ENCODE data around the gene DCTN5. TPM values are rescaled to one million over a fixed set of nuclear protein-coding genes. Genes with fewer than 3 reads are reported as not detected.

The DCTN5 gene
- total and polyA plus RNA-seq, 2 donors: 15.8 to 34.8 TPM

DNA sequence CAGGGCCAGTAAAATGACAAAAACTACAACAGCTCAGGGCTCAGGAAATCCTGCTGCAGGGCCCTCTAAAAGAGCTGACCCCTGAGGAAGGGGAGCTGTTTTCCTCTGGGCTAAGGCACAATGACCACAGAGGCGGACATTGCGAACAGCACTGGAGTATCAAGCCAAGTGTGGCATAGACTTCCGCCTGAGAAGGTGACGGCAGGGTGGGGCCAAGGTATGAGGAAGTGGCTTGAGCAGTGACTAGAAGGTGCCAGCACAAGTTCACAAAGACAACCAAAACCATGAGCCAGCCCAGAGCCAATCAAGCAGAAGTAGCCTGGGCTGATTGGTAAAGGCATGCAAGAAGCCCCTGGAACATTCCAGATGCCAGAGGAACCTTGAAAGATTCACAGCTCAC lies 57.8 kb downstream of the DCTN5 start:
- no peak for DNase-seq (ENCODE audit: low read depth in 6 of 9, low spot score in 9 of 9)
- WGBS: 88% methylated on average over 4 of the region's 4 CpGs

DNA sequence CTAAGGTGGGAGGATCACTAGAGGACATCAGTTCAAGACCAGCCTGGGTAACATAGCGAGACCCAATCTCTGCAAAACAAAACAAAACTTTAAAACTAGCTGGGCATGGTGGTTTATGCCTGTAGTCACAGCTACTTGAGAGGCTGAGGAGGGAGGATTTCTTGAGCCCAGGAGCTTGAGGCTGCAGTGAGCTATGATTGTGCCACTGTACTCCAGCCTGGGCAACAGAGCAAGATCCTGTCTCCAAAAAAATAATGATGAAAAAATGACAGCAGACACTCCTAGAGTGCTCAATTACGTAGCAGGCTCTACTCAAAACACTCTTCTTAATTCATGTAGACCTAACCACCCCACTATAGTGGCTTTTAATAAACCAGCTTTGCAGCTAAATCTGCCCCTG lies 58.8 kb downstream of the DCTN5 start:
- no peak overlapping the region for H3K4me3 ChIP-seq (ENCODE audit: low read length in 2 of 2)
- 97% methylated on average over 2 of the region's 2 CpGs for WGBS
- peaks cover 0 to 1% of the 10 kb centered on the region in 2 donors for H3K4me1 ChIP-seq (ENCODE audit: control insufficient read depth in 2 of 2, insufficient read depth in 2 of 2, low read length in 2 of 2)
- no peak for DNase-seq (ENCODE audit: low read depth in 6 of 9, low spot score in 9 of 9)
- H3K9me3 ChIP-seq (ENCODE audit: control insufficient read depth in 2 of 2, insufficient read depth in 1 of 2, low read length in 1 of 2): no peaks in the 10 kb centered on the region
- no peak overlapping the region for H3K27ac ChIP-seq (ENCODE audit: low read depth in 1 of 2, low read length in 1 of 2)
- no peaks in the 10 kb centered on the region for H3K27me3 ChIP-seq (ENCODE audit: control insufficient read depth in 2 of 2, insufficient read depth in 1 of 2, low read length in 1 of 2)
- no peaks in the 10 kb centered on the region for H3K36me3 ChIP-seq (ENCODE audit: control insufficient read depth in 2 of 2, insufficient read depth in 2 of 2, low read length in 1 of 2)

More for the DNA sequence above, 57.8 kb downstream of the DCTN5 start:
- no peaks in the 10 kb centered on the region for H3K27me3 ChIP-seq (ENCODE audit: control insufficient read depth in 2 of 2, insufficient read depth in 1 of 2, low read length in 1 of 2)
- H3K27ac ChIP-seq (ENCODE audit: low read depth in 1 of 2, low read length in 1 of 2): no peak overlapping the region
- H3K4me3 ChIP-seq (ENCODE audit: low read length in 2 of 2): no peak overlapping the region
- H3K4me1 ChIP-seq (ENCODE audit: control insufficient read depth in 2 of 2, insufficient read depth in 2 of 2, low read length in 2 of 2): peaks cover 3% of the 10 kb centered on the region in 2 donors
- no peaks in the 10 kb centered on the region for H3K36me3 ChIP-seq (ENCODE audit: control insufficient read depth in 2 of 2, insufficient read depth in 2 of 2, low read length in 1 of 2)
- no peaks in the 10 kb centered on the region for H3K9me3 ChIP-seq (ENCODE audit: control insufficient read depth in 2 of 2, insufficient read depth in 1 of 2, low read length in 1 of 2)

DNA sequence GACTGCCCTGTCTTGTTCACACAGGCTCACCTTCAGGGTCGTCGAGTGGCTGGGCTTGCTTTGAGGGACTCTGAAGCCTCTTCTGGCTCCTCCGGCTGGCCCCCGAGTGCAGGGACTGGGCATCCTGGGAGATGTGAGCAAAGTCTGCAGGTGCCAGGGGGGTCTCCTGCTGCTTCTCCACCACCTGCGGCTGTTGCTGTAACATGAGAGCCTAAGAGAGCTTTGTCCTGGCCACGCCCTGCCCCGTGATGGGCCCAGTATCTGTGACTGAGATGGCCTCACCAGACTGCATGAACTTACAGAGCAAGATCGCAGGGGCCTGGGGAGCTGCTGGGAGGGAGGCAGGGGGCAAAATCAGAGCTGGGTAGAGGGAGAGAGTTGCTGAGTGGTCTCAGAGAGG lies 59.2 kb downstream of the DCTN5 start:
- peak in 1 of 9 donors; percentile 21 for DNase-seq (ENCODE audit: low read depth in 6 of 9, low spot score in 9 of 9)
- Histone ChIP-seq H3K36me3 (ENCODE audit: control insufficient read depth in 2 of 2, insufficient read depth in 2 of 2, low read length in 1 of 2) (no peaks in the 10 kb centered on the region), H3K4me3 (ENCODE audit: low read length in 2 of 2) (no peak overlapping the region), H3K27me3 (ENCODE audit: control insufficient read depth in 2 of 2, insufficient read depth in 1 of 2, low read length in 1 of 2) (no peaks in the 10 kb centered on the region), H3K9me3 (ENCODE audit: control insufficient read depth in 2 of 2, insufficient read depth in 1 of 2, low read length in 1 of 2) (no peaks in the 10 kb centered on the region), H3K27ac (ENCODE audit: low read depth in 1 of 2, low read length in 1 of 2) (no peak overlapping the region), H3K4me1 (ENCODE audit: control insufficient read depth in 2 of 2, insufficient read depth in 2 of 2, low read length in 2 of 2) (no peaks in the 10 kb centered on the region)
- 75% methylated on average over 8 of the region's 8 CpGs for WGBS

DNA sequence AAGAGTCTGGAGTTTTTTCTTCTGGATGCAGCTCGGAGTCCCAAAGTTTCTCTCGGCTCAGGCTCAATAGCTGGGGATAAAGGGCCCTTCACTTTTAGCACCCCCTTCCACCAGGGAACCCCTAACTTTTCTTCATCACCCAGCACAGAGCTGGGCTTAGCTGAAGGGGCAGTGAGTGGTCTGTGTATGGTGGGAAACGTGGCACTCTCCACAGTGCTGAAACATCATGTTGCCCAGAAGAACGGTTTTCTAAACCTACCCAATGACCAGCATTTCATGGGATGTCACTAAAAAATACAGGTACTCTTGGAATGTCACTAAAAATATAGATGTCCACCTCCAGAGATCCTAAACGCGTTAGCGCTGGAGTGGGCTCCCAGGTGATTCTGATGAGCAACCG lies 59.8 kb downstream of the DCTN5 start:
- no peaks in the 10 kb centered on the region for H3K27me3 ChIP-seq (ENCODE audit: control insufficient read depth in 2 of 2, insufficient read depth in 1 of 2, low read length in 1 of 2)
- H3K4me1 ChIP-seq (ENCODE audit: control insufficient read depth in 2 of 2, insufficient read depth in 2 of 2, low read length in 2 of 2): no peaks in the 10 kb centered on the region
- H3K4me3 ChIP-seq (ENCODE audit: low read length in 2 of 2): no peak overlapping the region
- no peaks in the 10 kb centered on the region for H3K36me3 ChIP-seq (ENCODE audit: control insufficient read depth in 2 of 2, insufficient read depth in 2 of 2, low read length in 1 of 2)
- H3K9me3 ChIP-seq (ENCODE audit: control insufficient read depth in 2 of 2, insufficient read depth in 1 of 2, low read length in 1 of 2): no peaks in the 10 kb centered on the region
- no peak overlapping the region for H3K27ac ChIP-seq (ENCODE audit: low read depth in 1 of 2, low read length in 1 of 2)
- no peak for DNase-seq (ENCODE audit: low read depth in 6 of 9, low spot score in 9 of 9)
- 87% methylated on average over 8 of the region's 8 CpGs for WGBS

DNA sequence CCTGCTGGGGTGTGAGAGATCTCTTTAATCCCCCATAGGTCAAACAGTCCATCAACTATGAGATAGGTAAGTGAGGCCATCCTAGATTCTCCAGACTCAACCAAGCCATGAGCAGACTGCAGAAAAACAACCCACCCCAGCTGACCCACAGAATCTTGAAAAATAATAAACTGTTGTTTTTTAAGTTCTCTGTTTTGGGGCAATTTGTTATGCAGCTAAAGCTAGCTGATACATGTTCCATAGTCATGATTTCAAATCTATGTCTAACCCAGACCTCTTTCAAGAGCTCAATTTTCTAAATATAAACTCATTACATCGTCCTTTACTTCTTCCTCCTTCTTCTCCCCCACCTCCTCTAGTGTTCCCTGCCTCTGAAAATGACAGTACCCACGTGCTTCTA lies 61.7 kb downstream of the DCTN5 start:
- H3K27ac ChIP-seq (ENCODE audit: low read depth in 1 of 2, low read length in 1 of 2): no peak overlapping the region
- no peaks in the 10 kb centered on the region for H3K27me3 ChIP-seq (ENCODE audit: control insufficient read depth in 2 of 2, insufficient read depth in 1 of 2, low read length in 1 of 2)
- no peaks in the 10 kb centered on the region for H3K36me3 ChIP-seq (ENCODE audit: control insufficient read depth in 2 of 2, insufficient read depth in 2 of 2, low read length in 1 of 2)
- H3K4me1 ChIP-seq (ENCODE audit: control insufficient read depth in 2 of 2, insufficient read depth in 2 of 2, low read length in 2 of 2): no peaks in the 10 kb centered on the region
- H3K9me3 ChIP-seq (ENCODE audit: control insufficient read depth in 2 of 2, insufficient read depth in 1 of 2, low read length in 1 of 2): no peaks in the 10 kb centered on the region
- H3K4me3 ChIP-seq (ENCODE audit: low read length in 2 of 2): no peak overlapping the region
- WGBS: 68% methylated on average over 2 of the region's 2 CpGs
- DNase-seq (ENCODE audit: low read depth in 6 of 9, low spot score in 9 of 9): no peak

DNA sequence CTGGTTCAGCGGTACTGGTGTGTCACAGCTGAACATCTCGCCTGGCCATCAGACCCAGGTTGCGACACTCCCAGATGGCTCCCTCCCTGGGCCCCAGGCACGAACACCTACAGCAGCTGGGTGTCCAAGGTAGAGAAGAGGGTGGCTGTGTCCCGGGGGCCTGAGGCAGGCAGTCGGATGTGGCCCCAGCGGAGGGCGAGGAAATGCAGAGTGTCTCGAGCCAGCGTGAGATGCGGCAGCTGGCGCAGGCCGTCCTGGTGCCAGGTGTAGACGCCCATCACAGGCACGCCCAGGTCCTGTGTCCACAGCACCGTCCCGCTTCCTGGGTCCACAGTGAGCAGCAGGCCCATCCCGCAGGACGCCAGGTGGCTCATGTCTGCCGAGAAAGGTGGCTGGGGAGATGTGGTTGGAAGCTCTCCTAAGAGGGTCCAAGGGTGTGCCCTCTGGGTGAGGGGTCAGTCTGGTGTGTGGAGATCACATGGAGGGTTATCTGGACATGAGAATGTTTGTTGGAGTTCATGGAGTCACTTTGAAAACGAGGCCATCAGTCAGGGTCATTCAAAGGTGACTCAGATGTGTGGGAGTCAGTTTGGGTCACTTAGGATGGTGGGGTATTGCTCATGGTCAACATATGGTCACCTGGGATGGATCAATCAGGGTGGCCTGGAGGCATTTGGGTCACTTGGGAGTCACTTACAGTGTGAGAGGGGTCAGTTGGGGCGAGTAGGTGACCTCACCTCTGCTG lies 63.7 kb downstream of the DCTN5 start:
- Histone ChIP-seq H3K27ac (ENCODE audit: low read depth in 1 of 2, low read length in 1 of 2) (no peak overlapping the region), H3K4me3 (ENCODE audit: low read length in 2 of 2) (no peak overlapping the region), H3K4me1 (ENCODE audit: control insufficient read depth in 2 of 2, insufficient read depth in 2 of 2, low read length in 2 of 2) (no peaks in the 10 kb centered on the region), H3K9me3 (ENCODE audit: control insufficient read depth in 2 of 2, insufficient read depth in 1 of 2, low read length in 1 of 2) (peaks cover 0 to 4% of the 10 kb centered on the region in 2 donors), H3K27me3 (ENCODE audit: control insufficient read depth in 2 of 2, insufficient read depth in 1 of 2, low read length in 1 of 2) (peaks cover 0 to under 1% of the 10 kb centered on the region in 2 donors), H3K36me3 (ENCODE audit: control insufficient read depth in 2 of 2, insufficient read depth in 2 of 2, low read length in 1 of 2) (no peaks in the 10 kb centered on the region)
- WGBS: 94% methylated on average over 22 of the region's 22 CpGs
- no peak for DNase-seq (ENCODE audit: low read depth in 6 of 9, low spot score in 9 of 9)

DNA sequence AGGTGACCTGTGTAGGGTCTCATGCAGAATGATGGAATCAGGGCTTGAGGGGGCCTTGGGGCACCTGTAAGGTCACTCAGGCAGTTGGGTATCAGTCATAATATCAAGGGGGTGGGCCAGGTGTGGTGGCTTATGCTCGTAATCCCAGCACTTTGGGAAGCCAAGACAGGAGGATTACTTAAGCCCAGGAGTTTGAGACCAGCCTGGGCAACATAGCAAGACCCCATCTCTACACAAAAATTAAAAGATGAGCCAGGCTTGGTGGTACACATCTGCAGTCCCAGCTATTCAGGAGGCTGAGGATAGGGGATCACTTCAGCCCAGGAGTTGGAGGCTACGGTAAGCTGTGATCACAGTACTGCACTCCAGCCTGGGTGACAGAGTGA lies 64.2 kb downstream of the DCTN5 start:
- Histone ChIP-seq H3K4me3 (ENCODE audit: low read length in 2 of 2) (no peak overlapping the region), H3K27ac (ENCODE audit: low read depth in 1 of 2, low read length in 1 of 2) (no peak overlapping the region), H3K9me3 (ENCODE audit: control insufficient read depth in 2 of 2, insufficient read depth in 1 of 2, low read length in 1 of 2) (peaks cover 1 to 4% of the 10 kb centered on the region in 2 donors), H3K4me1 (ENCODE audit: control insufficient read depth in 2 of 2, insufficient read depth in 2 of 2, low read length in 2 of 2) (no peaks in the 10 kb centered on the region), H3K27me3 (ENCODE audit: control insufficient read depth in 2 of 2, insufficient read depth in 1 of 2, low read length in 1 of 2) (peaks cover 0 to 6% of the 10 kb centered on the region in 2 donors), H3K36me3 (ENCODE audit: control insufficient read depth in 2 of 2, insufficient read depth in 2 of 2, low read length in 1 of 2) (no peaks in the 10 kb centered on the region)
- no peak for DNase-seq (ENCODE audit: low read depth in 6 of 9, low spot score in 9 of 9)
- 93% methylated on average over 2 of the region's 2 CpGs for WGBS

DNA sequence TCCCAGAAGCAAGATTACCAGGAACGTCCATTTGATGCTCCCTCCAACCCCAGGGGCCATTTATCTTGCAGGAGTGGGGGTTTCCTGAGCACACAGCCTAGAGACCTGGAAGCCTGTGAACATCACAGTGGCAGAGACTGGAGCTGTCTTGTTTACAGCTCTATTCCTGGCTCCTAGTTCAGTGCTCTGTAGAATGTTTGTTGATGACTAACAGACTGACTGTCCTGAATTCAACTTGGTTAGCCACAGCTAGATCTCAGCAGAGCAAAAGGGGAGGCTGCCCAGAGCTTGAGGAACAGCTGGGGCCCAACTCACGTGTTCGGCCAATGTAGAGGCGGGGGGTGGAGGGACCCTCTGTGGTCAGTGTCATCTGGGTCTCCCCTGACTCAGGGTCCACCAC lies 65.2 kb downstream of the DCTN5 start:
- Histone ChIP-seq H3K4me3 (ENCODE audit: low read length in 2 of 2) (no peak overlapping the region), H3K9me3 (ENCODE audit: control insufficient read depth in 2 of 2, insufficient read depth in 1 of 2, low read length in 1 of 2) (peaks cover 1 to 4% of the 10 kb centered on the region in 2 donors), H3K27ac (ENCODE audit: low read depth in 1 of 2, low read length in 1 of 2) (no peak overlapping the region), H3K36me3 (ENCODE audit: control insufficient read depth in 2 of 2, insufficient read depth in 2 of 2, low read length in 1 of 2) (no peaks in the 10 kb centered on the region), H3K27me3 (ENCODE audit: control insufficient read depth in 2 of 2, insufficient read depth in 1 of 2, low read length in 1 of 2) (peaks cover 0 to 13% of the 10 kb centered on the region in 2 donors), H3K4me1 (ENCODE audit: control insufficient read depth in 2 of 2, insufficient read depth in 2 of 2, low read length in 2 of 2) (no peaks in the 10 kb centered on the region)
- no peak for DNase-seq (ENCODE audit: low read depth in 6 of 9, low spot score in 9 of 9)
- whole genome bisulfite sequencing: 90% methylated on average over 4 of the region's 4 CpGs

DNA sequence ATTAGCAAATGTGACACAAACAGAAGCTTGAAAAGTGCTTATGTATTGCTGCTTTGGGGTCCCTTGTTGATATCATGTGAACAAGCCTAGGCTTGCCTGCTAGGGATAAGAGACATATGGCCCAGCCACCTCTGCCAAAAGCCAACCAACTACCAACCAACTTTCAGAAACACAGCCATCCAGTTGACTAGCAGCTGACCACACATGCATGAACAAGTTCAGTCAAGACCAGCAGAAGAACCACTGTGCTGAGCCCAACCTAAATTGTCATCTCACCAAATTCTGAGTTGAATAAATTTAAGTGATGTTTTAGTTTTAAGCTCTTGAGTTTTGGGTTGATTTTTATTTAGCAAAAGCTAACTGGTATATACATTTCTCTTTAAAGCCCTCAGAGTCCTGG lies 68.3 kb downstream of the DCTN5 start:
- H3K27ac ChIP-seq (ENCODE audit: low read depth in 1 of 2, low read length in 1 of 2): no peak overlapping the region
- peaks cover 1 to 4% of the 10 kb centered on the region in 2 donors for H3K9me3 ChIP-seq (ENCODE audit: control insufficient read depth in 2 of 2, insufficient read depth in 1 of 2, low read length in 1 of 2)
- H3K4me1 ChIP-seq (ENCODE audit: control insufficient read depth in 2 of 2, insufficient read depth in 2 of 2, low read length in 2 of 2): no peaks in the 10 kb centered on the region
- no peak overlapping the region for H3K4me3 ChIP-seq (ENCODE audit: low read length in 2 of 2)
- no peaks in the 10 kb centered on the region for H3K36me3 ChIP-seq (ENCODE audit: control insufficient read depth in 2 of 2, insufficient read depth in 2 of 2, low read length in 1 of 2)
- peaks cover 15 to 44% of the 10 kb centered on the region in 2 donors for H3K27me3 ChIP-seq (ENCODE audit: control insufficient read depth in 2 of 2, insufficient read depth in 1 of 2, low read length in 1 of 2)
- DNase-seq (ENCODE audit: low read depth in 6 of 9, low spot score in 9 of 9): no peak
